Naive B cell (primary cell): ENCODE results near the gene CCDC137. TPM values are rescaled to one million over a fixed set of nuclear protein-coding genes. Genes with fewer than 3 reads are reported as not detected.

Experiments
- ATAC-seq, 2 donors: fragments of 150-1000 bp; cut with Tn5 transposase; 2 replicates each; pipeline ENCODE4 v1.10.0; 2021; ENCODE audit warnings: low read depth in 2 of 2, mild to moderate bottlenecking in 2 of 2, moderate library complexity in 2 of 2
- DNase-seq: peaks from one replicate; pipeline ENCODE4 v3.0.0; 2022
- H3K27ac Mint-ChIP-seq, 6 donors: one replicate each; pipeline ENCODE4 v1.8.0; 2020 to 2022; ENCODE audit warnings: mild to moderate bottlenecking in 6 of 6, mixed read lengths in 6 of 6, moderate library complexity in 5 of 6, inconsistent platforms in 2 of 6
- H3K27me3 Mint-ChIP-seq, 3 donors: one replicate each; pipeline ENCODE4 v1.8.0; 2021 to 2022; ENCODE audit warnings: mixed read lengths in 3 of 3, mild to moderate bottlenecking in 1 of 3
- H3K36me3 Mint-ChIP-seq, 2 donors: one replicate each; pipeline ENCODE4 v1.8.0; 2020 to 2022; ENCODE audit warnings: mixed read lengths in 2 of 2, inconsistent platforms in 1 of 2, mild to moderate bottlenecking in 1 of 2
- H3K4me1 Mint-ChIP-seq, 3 donors: one replicate each; pipeline ENCODE4 v1.8.0; 2020 to 2022; ENCODE audit warnings: mixed read lengths in 3 of 3, inconsistent platforms in 1 of 3, mild to moderate bottlenecking in 1 of 3, moderate library complexity in 1 of 3
- H3K4me3 Mint-ChIP-seq, 8 donors: one replicate each; pipeline ENCODE4 v1.8.0; 2020 to 2022; ENCODE audit warnings: mild to moderate bottlenecking in 8 of 8, mixed read lengths in 8 of 8, moderate library complexity in 8 of 8, inconsistent platforms in 2 of 8
- H3K9me3 Mint-ChIP-seq, 7 donors: one replicate each; pipeline ENCODE4 v1.8.0; 2020 to 2022; ENCODE audit warnings: mixed read lengths in 7 of 7, mild to moderate bottlenecking in 5 of 7, inconsistent platforms in 2 of 7, moderate library complexity in 1 of 7
- polyA plus RNA-seq, 6 donors: library from polyadenylated mRNA; unstranded; fragments of 300-500 nt; fragmentation: Illumina TruSeq; gene quantifications; one replicate each; pipeline ENCODE4 v1.2.3, GENCODE V29; 2021; ENCODE audit warnings: low read depth in 6 of 6

Gene CCDC137
- polyA plus RNA-seq, 6 donors from 2014 or later = 3.2 to 29.4 (median 12.3) TPM

DNA sequence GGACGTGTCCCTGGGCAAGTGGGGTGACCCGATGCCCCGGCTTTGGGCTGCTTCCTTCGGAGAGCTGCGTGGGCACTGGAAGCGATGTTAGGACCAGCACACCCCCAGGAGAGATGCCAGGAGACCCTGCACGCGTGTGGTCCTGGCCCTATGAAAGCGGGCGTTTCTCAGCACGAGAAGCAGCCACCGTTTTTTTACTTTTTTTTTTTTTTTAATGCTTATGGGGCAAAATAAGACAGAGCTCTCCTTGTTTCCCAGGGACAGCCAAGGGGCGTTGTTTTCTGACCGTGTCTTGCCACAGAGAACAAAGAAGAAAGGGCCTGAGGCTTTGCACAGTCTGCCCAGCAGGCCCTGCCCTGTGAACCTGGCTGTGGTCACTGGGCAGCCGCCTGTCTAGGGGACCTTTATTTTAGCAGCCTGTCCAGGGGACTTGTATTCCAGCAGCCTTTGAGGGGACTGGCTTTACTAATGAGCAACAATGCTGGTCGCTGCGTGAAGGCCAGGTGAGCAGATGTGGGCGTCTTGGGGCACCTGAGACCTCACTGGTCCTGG is 46.5 kb downstream of the CCDC137 start:
- H3K27ac Mint-ChIP-seq = peak overlapping the region in 2 of 6 donors; percentile 29 to 39

DNA sequence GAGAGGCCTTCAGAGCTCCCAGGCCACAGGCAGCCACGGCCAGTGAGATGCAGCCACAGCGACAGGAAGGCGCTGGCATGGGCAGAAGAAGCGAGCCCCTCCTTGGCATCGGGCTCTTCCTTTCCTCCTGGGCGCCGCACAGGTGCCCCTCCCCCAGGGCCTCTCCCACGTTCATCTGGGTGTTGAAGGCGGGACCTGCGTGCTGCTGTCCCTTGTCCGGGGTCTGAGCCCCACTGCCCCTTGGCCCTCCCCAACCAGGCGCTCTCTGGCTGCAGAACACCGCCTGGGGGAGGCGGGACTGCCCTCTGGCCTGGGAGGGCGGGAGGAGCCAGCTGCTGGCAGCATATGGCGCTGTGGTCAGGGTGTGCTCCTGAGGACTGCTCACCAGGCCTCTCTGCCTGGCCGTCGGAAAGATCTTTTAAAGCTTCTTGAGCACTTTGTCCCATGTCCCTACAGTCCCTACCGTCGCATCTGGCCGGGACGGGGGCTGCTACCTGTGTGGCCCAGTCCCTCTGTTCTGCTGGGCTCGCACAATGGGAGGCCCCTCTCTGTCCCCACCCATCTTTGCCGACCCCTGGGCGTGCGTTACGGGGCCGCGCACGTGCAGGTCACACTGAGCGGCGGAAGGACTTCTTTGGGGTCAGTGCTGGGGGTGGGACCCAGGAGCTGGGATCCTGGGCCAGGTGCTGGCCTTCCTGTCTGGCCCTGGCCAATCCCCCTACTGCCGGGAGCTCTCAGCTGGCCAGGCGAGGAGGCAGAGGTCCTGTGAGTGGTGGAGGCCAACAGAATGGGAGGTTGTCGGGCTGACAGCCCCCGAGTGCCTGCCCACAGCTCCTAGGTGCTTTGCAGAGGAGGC is 47.2 kb downstream of the CCDC137 start:
- DNase-seq (no peak), ATAC-seq (no peak)
- Mint-ChIP-seq H3K4me1 (peaks cover 10 to 21% (median 17%) of the 10 kb centered on the region in 3 donors), H3K9me3 (no peaks in the 10 kb centered on the region), H3K27me3 (no peaks in the 10 kb centered on the region), H3K27ac (no peak overlapping the region), H3K36me3 (no peaks in the 10 kb centered on the region), H3K4me3 (peak overlapping the region in 7 of 8 donors; percentile 3 to 85 (median 37))

More for the DNA sequence above, 46.5 kb downstream of the CCDC137 start:
- no peak for DNase-seq
- ATAC-seq = no peak
- Mint-ChIP-seq H3K4me1 (peaks cover 10 to 21% (median 17%) of the 10 kb centered on the region in 3 donors), H3K4me3 (peak overlapping the region; percentile 76 to 92 (median 88)), H3K36me3 (no peaks in the 10 kb centered on the region), H3K27me3 (no peaks in the 10 kb centered on the region), H3K9me3 (no peaks in the 10 kb centered on the region)

DNA sequence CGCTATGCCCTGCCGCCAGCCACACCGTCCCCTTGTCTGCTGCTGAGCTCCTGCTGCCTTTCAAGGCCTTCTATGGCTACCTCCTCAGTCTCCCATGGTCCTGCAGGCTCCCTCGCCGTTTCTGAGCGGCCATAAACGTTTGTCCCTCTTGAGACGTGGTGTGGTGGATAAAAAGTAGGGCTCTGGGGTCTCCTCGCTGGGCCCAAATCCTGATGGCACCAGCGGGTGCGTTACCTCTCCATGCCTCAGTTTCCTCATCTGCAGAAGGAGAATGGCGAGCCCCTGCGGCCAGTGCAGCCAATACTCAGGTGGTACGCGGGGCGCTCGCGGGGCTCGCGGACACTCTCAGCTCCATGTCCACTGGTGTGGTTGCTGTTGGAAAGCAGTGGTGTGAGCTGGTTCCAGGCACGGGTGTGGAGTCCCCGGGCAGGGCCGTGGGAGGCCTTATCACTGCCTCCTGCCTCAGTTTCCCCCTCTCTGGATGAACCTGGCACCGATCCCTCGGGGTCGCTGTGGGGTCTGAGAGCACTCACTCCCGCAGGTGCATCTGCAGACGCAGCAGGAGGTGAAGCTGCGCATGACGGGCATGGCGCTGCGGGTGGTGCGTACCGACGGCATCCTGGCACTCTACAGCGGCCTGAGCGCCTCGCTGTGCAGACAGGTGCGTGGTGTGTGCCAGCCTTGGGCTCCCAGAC is 48.0 kb downstream of the CCDC137 start:
- DNase-seq = no peak
- Mint-ChIP-seq H3K27me3 (no peaks in the 10 kb centered on the region), H3K4me3 (peak overlapping the region in 3 of 8 donors; percentile 12 to 36 (median 12)), H3K27ac (peak overlapping the region in 1 of 6 donors; percentile 9), H3K36me3 (no peaks in the 10 kb centered on the region), H3K4me1 (peaks cover 10 to 21% (median 17%) of the 10 kb centered on the region in 3 donors), H3K9me3 (no peaks in the 10 kb centered on the region)
- no peak for ATAC-seq

DNA sequence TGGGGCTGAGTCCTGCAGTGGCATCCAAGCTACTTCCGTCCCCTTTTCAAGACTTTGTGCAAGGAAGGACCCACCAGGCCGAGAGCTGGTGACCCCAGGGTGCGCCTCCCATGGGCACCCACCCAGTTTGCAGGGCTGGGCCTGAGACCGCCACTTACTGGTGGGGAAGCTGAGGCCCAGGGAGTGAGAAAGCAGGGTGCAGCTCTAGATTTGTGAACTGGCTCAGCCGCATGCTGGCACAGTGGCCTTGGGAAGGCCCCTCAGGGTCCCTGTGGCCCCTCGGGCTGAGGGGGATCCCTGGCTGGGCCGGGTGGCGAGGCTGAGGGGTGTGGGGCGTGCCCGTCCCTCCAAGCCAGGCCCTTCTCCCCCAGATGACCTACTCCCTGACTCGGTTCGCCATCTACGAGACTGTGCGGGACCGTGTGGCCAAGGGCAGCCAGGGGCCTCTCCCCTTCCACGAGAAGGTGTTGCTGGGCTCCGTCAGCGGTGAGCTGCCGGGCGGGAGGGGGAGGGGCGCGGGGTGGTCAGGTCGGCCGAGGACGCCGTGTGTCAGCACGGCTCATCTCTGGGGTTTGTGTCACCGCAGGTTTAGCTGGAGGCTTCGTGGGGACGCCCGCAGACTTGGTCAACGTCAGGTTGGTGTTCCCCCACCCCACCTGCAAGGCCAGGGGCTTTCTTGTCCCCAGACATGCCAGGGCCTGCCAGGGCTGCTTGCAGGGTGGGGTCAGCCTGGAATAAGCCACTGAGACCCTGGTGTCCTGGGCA is 48.8 kb downstream of the CCDC137 start:
- H3K4me1 Mint-ChIP-seq = peaks cover 10 to 18% (median 17%) of the 10 kb centered on the region in 3 donors
- H3K27me3 Mint-ChIP-seq = no peaks in the 10 kb centered on the region
- no peaks in the 10 kb centered on the region for H3K36me3 Mint-ChIP-seq
- no peaks in the 10 kb centered on the region for H3K9me3 Mint-ChIP-seq
- peak overlapping the region in 1 of 8 donors; percentile 36 for H3K4me3 Mint-ChIP-seq
- peak overlapping the region in 1 of 6 donors; percentile 9 for H3K27ac Mint-ChIP-seq
- DNase-seq (no peak), ATAC-seq (no peak)

DNA sequence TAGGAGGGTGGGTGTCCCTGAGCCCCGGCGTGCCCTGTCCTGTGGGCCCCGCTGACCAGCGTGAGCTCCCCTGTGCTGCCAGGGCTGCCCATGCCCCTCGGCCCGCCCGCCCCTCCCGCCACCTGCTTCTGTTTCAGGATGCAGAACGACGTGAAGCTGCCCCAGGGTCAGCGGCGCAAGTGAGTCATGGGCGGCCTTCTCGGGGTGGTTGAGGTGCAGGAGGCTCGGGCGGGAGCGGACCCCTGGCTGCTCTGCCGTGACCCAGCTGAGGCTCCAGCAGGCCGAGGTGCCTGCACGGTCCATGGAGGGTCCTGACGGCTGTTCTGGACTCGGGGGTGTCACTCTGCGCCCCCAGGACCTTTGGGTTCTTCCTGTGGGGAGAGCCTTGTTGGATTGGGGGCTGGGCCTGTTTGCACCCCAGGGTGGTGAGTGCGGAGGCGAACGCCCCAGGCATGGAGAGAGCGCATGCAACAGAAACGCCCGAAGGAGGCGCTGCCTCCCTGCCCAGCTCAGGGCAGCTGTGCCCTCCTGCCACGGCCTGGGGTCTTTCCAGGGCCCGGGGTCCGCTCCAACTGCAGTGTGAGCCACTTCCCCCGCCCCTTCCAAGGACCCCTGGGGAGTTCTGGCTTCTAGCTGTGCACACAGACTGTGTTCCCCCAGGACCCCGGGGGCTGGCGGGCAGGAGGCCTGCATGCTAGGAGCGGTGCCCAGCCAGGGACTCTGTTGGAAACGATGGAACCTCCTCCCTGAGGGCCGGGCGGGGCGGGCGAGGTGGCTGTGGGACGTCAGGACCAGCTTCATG is 49.5 kb downstream of the CCDC137 start:
- Mint-ChIP-seq H3K36me3 (no peaks in the 10 kb centered on the region), H3K9me3 (no peaks in the 10 kb centered on the region), H3K4me3 (no peak overlapping the region), H3K27ac (no peak overlapping the region), H3K4me1 (peaks cover 4 to 11% (median 11%) of the 10 kb centered on the region in 3 donors), H3K27me3 (no peaks in the 10 kb centered on the region)
- no peak for DNase-seq
- ATAC-seq = no peak

DNA sequence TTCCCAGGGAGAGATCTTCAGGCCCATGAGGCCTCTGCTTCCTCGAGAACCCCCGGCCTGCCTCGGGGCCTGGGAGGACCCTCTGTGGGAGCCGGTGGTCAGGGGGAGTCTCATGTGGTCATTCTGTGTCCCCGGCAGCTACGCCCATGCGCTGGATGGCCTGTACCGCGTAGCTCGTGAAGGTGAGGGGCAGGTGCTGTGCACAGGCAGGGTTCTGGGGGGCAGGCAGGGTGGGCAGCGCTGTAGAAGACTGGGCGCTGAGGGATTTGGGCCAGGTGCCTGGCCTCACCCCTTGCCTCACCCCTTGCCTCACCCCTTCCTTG is 50.1 kb downstream of the CCDC137 start:
- H3K27me3 Mint-ChIP-seq = no peaks in the 10 kb centered on the region
- H3K27ac Mint-ChIP-seq = no peak overlapping the region
- H3K9me3 Mint-ChIP-seq = no peaks in the 10 kb centered on the region
- ATAC-seq (no peak), DNase-seq (no peak)
- no peak overlapping the region for H3K4me3 Mint-ChIP-seq
- H3K4me1 Mint-ChIP-seq = peaks cover 4 to 7% (median 6%) of the 10 kb centered on the region in 3 donors
- no peaks in the 10 kb centered on the region for H3K36me3 Mint-ChIP-seq

DNA sequence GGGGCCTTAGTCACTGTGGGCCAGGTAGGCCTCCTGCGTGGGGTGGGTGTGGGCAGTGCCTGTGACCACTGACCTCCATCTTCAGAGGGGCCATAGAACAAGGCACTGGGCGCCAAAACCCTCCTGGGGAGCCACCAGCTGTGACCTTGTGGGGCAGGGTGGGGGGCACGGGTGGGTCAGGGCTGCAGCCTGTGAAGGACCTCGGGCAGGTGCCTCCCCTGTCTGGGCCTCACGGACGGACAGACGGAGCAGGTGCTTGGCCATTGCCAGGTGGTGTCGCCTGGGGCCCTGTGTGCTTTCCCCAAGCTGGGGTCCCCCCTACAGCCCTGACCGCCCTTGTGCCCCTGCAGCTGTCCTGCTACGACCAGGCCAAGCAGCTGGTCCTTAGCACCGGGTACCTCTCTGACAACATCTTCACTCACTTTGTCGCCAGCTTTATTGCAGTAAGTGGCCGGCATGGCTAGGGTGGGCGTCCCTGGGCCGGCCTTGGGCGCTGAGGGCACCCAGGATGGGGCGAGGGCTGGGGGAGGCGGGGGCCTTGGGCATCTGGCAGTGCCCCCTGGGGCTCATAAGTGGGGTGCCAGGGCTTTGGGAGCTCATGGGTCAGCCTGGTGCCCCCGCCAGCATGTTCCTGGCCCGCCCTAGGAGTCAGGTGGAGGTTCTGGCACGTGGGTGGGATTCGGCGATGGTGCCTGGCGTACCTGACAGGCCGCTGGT is 50.7 kb downstream of the CCDC137 start:
- DNase-seq (no peak), ATAC-seq (no peak)
- H3K4me3 Mint-ChIP-seq = no peak overlapping the region
- peaks cover 4 to 6% (median 5%) of the 10 kb centered on the region in 3 donors for H3K4me1 Mint-ChIP-seq
- no peaks in the 10 kb centered on the region for H3K36me3 Mint-ChIP-seq
- H3K27me3 Mint-ChIP-seq = no peaks in the 10 kb centered on the region
- H3K9me3 Mint-ChIP-seq = no peaks in the 10 kb centered on the region
- no peak overlapping the region for H3K27ac Mint-ChIP-seq

DNA sequence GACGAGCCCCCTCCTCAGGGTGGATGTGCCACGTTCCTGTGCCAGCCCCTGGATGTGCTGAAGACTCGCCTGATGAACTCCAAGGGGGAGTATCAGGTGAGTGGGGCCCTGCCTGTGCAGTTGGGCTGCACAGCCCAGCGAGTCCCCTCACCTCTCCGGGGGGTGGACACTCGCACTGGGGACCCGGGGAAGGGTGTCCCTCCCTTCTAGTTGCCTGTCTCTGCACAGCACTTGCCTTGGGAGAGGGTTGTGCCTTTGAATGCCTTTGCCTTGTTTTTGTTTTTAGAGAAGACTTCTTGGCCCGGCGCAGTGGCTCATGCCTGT is 51.2 kb downstream of the CCDC137 start:
- DNase-seq = no peak
- no peaks in the 10 kb centered on the region for H3K36me3 Mint-ChIP-seq
- H3K27ac Mint-ChIP-seq = no peak overlapping the region
- ATAC-seq = no peak
- H3K27me3 Mint-ChIP-seq = no peaks in the 10 kb centered on the region
- no peak overlapping the region for H3K4me3 Mint-ChIP-seq
- peaks cover 2 to 4% (median 3%) of the 10 kb centered on the region in 3 donors for H3K4me1 Mint-ChIP-seq
- H3K9me3 Mint-ChIP-seq = no peaks in the 10 kb centered on the region

DNA sequence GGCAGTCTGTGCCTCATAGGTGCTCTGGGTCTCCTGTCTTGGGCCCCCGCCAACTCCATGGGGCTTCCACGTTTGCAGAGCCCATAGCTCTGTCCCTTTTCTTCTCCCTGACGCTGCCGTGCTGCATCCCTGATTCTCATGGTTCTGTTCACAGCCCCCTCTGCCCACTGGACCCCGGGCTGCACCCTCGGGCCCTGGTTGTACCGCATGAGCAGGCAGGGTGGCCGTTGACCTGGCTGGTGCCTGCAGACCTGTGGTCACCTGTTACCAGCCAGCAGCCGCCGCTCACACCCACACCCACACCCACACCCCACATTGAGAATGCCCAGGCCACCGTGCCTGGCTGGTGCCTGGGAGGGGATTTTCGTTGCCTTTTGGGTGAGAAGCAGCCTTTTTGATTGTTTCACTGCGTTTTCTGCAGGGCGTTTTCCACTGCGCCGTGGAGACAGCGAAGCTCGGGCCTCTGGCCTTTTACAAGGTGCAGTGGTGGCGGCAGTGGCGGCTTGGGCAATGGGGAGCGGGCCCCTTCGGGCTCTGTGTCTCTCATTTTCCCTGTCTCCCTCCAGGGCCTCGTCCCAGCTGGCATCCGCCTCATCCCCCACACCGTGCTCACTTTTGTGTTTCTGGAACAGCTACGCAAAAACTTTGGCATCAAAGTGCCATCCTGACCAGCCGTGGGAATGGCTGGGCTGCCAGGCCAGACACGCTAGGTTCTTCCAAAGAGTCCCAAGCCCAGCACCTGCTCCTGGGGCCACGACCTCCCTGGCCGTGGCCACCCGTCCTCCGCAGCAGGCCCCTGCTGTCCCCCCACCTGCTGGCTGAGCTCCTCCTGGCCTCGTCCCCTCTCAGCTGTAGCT is 53.1 kb downstream of the CCDC137 start:
- DNase-seq (no peak), ATAC-seq (no peak)
- Mint-ChIP-seq H3K4me3 (peak overlapping the region in 1 of 8 donors; percentile 36), H3K9me3 (no peaks in the 10 kb centered on the region), H3K27ac (peak overlapping the region in 1 of 6 donors; percentile 81), H3K36me3 (no peaks in the 10 kb centered on the region), H3K27me3 (peaks cover 8 to 14% (median 8%) of the 10 kb centered on the region in 3 donors), H3K4me1 (no peaks in the 10 kb centered on the region)

DNA sequence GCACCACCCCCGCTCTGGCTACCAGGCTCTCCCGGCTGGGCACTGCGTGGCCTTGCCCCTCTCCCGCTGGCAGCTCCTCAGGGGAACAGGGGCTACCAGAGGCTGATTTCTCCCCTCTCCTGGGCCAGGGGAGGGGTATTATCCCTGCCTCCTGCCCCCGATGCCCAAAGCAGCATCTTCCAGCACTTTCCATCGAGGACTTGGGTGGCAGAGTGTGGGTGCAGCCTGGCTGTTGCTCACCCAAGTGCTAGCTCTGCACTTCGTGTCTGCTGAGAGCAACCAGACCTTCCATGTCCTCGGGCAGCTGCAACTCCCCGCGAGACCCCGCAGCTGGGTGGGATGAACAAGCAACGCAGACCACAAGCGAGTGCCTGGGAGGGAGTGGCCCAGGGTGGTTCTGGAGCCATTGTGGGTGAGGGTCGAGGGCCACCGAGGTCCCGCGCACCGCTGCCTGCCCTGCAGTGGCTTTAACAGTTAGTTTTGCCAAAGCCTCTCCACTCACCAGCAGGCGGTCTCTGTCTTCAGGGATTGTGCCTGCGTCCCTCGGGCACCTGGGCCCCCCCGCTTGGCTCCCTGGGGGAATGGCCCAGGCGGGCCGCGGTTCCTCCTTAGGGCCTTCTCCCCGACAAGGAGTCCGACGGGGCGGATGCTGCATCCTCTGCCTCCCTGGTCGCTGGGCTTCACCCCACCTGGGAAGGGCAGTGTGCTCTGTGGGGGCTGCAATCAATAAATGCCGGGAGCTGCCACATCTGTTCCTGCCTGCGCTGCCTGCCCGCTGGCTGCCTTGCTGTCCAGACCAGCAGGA is 53.9 kb downstream of the CCDC137 start:
- Mint-ChIP-seq H3K27me3 (peaks cover 8 to 14% (median 8%) of the 10 kb centered on the region in 3 donors), H3K4me3 (no peak overlapping the region), H3K9me3 (no peaks in the 10 kb centered on the region), H3K4me1 (no peaks in the 10 kb centered on the region), H3K36me3 (no peaks in the 10 kb centered on the region), H3K27ac (no peak overlapping the region)
- ATAC-seq = no peak
- DNase-seq = no peak
